NCI-H82 (cell line): ENCODE measurements around the gene WDR62.

Source experiments
- DNase-seq: peaks from one replicate; lab custom pipeline; 2025; lab: John Stamatoyannopoulos, UW

The WDR62 gene

GRCh38 chr19:36140304-36141038, 85.8 kb downstream of the WDR62 start:
- peak; percentile 90 for DNase-seq

DNA sequence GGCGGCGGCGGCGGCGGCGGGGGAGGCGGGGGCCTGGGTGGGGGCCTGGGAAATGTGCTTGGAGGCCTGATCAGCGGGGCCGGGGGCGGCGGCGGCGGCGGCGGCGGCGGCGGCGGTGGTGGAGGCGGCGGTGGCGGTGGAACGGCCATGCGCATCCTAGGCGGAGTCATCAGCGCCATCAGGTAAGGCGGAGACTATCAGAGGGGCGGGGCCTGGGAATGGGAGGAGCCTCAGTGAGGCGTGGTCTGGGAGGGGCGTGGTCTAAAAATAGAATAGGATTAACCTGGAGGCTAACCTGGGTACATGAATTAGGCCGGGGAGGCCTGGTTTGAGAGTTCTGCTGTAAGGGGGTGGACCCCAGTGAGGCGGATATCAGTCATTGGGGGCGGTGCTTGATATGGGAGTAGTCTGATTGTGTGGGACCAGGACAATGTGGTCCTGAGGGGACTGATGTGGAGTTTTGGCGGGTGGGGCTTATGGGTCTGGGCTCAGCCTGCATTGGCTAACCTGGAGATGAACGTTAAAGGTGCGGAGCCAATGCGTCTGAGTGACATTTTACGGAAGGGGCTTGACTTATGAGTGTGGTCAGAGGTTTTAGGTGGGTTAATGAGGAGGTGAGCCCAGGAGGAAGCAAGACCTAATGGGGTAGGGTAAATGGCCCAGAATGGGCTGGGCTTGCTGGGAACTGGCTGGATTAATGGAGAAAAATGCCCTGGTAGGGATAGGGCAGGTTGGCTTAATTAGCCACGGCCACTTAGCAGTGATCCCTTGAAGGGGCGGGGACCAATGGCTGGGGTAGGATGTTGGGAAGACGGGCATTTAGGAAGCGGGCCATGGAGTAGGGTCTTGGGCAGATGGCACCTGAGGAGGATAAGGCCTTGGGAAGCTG, 86.6 kb downstream of the WDR62 start:
- DNase-seq = peak; percentile 94

DNA sequence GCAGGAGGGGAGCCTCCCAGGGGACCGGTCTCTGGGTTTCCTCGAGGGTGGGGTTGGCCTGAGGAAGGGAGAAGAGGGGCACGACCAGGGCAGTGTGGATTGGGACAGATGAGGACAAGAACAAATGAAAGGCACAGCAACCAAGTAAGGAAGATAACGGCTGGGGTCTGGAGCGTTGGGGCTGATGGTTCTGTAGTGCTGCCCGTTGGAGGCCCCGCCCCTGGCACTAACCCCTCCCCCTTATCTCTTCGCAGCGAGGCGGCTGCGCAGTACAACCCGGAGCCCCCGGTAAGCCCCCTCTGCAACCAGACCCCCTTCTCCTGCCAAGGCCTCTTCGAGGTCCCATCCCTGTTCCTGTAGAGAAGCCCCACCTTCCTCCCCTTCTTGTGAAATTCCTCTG, 87.3 kb downstream of the WDR62 start:
- no peak for DNase-seq

- no peak for DNase-seq
These were observed 87.8 kb downstream of the WDR62 start for GRCh38 chr19:36142496-36142895.

GRCh38 chr19:36144624-36145023, 89.9 kb downstream of the WDR62 start:
- DNase-seq = no peak

- no peak for DNase-seq
These were observed 95.1 kb downstream of the WDR62 start for GRCh38 chr19:36149673-36150406.

DNA sequence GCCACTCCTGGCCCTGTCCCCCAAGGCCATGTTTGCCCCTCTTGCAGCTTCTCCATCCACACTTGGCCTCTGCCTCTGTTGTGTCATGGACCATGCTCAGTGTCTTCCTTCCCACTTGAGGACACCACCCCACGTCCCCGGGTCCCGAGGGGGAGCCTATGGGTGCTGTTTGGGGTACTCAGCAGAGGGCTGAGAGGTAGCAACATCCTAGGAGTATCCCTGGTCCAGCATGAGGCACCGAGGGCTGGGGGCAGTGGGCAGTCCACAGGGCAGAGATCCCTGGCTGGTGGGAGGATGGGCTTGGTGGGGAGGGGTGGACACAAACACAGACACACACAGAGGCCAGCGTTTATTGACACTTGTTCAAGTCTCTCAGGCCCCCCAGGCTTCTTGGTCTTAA, 95.9 kb downstream of the WDR62 start:
- no peak for DNase-seq

DNA sequence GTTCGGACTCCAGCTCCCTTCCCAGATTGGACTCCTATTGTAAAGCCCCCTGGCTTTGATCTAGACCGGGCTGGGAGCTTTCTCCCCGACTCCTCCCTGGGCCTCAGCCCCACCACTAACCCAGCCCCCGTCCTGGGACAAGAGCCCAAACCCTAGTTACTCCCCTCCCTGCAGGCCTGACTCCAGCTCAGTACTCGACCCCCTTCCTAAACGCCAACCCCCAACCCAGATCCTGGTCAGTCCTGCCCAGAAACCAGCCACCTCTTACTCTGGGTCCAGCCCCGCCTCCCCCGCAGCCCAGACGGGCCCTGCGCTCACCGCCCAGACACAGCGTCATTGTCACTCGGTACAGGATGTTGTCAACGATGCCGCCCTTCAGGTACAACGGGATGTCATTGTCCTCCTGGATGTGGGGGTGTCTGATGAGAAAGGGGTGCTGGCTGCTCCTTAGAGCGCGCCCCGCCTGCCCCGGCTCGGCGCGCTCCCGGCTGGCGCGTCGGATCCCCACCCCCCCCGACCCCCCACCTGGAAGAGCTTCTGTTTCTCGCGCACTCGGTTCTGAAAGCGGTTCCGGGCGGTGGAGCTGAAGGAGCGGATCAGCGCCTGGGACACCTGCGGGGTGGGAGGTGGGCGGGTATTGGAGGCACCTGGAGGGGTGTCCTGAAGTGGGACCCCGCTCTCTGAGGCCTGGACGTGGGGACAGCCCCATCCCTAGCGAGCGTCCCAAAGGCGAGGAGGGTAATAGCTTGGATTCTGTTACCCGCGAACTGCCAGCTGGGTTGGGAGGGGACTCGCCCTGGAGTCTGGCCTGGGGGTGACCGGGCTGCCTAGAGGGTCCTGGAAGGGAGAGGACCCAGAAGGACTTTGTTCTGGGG, 96.7 kb downstream of the WDR62 start:
- no peak for DNase-seq

DNA sequence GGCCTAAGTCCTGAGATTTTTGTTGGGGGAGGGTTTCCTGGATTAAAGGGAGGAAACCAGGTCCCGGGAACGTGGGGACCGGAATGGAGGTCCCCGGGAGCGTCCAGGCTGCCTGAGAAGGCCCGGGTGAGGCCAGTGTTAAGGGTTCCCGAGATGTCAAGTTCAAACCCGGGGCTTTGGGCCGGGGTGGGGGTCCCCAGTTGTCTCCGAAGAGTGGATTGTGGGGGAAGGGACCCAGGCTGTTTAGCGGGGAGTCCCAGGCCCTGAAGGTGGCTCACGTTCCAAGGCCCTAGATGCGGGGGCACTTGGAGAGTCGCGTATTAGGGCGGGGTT, 97.3 kb downstream of the WDR62 start:
- DNase-seq = no peak

GRCh38 chr19:36152352-36153091, 97.8 kb downstream of the WDR62 start, which contains the start of gene COX7A1:
TSS of gene COX7A1 (minus strand) at chr19:36152447. CDS start at chr19:36152407, 40 bp downstream.
- DNase-seq = no peak

GRCh38 chr19:36153126-36153525, 98.4 kb downstream of the WDR62 start:
- DNase-seq = no peak
